MM.1S (cell line): Measurements from ENCODE around the gene ZNF628.

Experiments
- DNase-seq: peaks from one replicate; pipeline ENCODE4 v3.0.0-alpha.2; 2015
- H2AFZ ChIP-seq: fragments of 300-600 bp; sonication (generic); 2 replicates; pipeline ENCODE4 v1.6.0; 2016; ENCODE audit warnings: antibody characterized with exemption, low read length
- H3F3A ChIP-seq: fragments of 300-600 bp; sonication (generic); 2 replicates; pipeline ENCODE4 v1.6.1; 2016; ENCODE audit warnings: mild to moderate bottlenecking, antibody characterized with exemption, low read length, moderate library complexity, mixed read lengths; ENCODE audit not compliant: insufficient read depth
- H3K27ac ChIP-seq: fragments of 300-600 bp; sonication (generic); 2 replicates; pipeline ENCODE4 v1.5.1; 2016; ENCODE audit warnings: mild to moderate bottlenecking, low read length
- H3K27me3 ChIP-seq: fragments of 300-600 bp; sonication (generic); replicated peaks from 2 replicates; pipeline ENCODE4 v1.6.0; 2016; ENCODE audit warnings: low read length; ENCODE audit not compliant: insufficient read depth
- H3K36me3 ChIP-seq: fragments of 300-600 bp; sonication (generic); replicated peaks from 2 replicates; pipeline ENCODE4 v1.6.1; 2016; ENCODE audit warnings: mild to moderate bottlenecking, low read length, mixed read lengths; ENCODE audit not compliant: insufficient read depth
- H3K4me1 ChIP-seq: fragments of 300-600 bp; sonication (generic); 2 replicates; pipeline ENCODE4 v1.6.1; 2016; ENCODE audit warnings: low read length, mixed read lengths
- H3K4me2 ChIP-seq: fragments of 300-600 bp; sonication (generic); 2 replicates; pipeline ENCODE4 v1.6.0; 2016; ENCODE audit warnings: low read depth, low read length
- H3K4me3 ChIP-seq: fragments of 300-600 bp; sonication (generic); 2 replicates; pipeline ENCODE4 v1.5.1; 2016; ENCODE audit warnings: low read length, mixed read lengths
- H3K79me2 ChIP-seq: fragments of 300-600 bp; sonication (generic); 2 replicates; pipeline ENCODE4 v1.6.1; 2016; ENCODE audit warnings: mixed run types, low read length, mixed read lengths
- H3K9ac ChIP-seq: fragments of 300-600 bp; sonication (generic); 2 replicates; pipeline ENCODE4 v1.6.1; 2016; ENCODE audit warnings: low read length, mixed read lengths
- H3K9me2 ChIP-seq: fragments of 300-600 bp; sonication (generic); replicated peaks from 2 replicates; pipeline ENCODE4 v1.6.1; 2016; ENCODE audit warnings: mild to moderate bottlenecking, low read length, mixed read lengths; ENCODE audit not compliant: insufficient read depth
- H3K9me3 ChIP-seq: fragments of 300-600 bp; sonication (generic); replicated peaks from 2 replicates; pipeline ENCODE4 v1.6.1; 2016; ENCODE audit warnings: mild to moderate bottlenecking, low read length, mixed read lengths; ENCODE audit not compliant: insufficient read depth
- H4K20me1 ChIP-seq: fragments of 300-600 bp; sonication (generic); 2 replicates; pipeline ENCODE4 v1.6.1; 2016; ENCODE audit warnings: mild to moderate bottlenecking, low read length, moderate library complexity, mixed read lengths; ENCODE audit not compliant: insufficient read depth
- CTCF ChIP-seq: fragments of 300-600 bp; sonication (generic); IDR thresholded peaks from 2 replicates; pipeline ENCODE4 v1.5.1; 2016; ENCODE audit warnings: antibody characterized with exemption, low read length, mixed read lengths
- EZH2 ChIP-seq: fragments of 300-600 bp; sonication (generic); optimal IDR thresholded peaks from 2 replicates; pipeline ENCODE3; 2017; ENCODE audit warnings: low read depth, mild to moderate bottlenecking, antibody characterized with exemption, low read length, mixed read lengths
- EZH2phosphoT487 ChIP-seq: fragments of 300-600 bp; sonication (generic); IDR thresholded peaks from 2 replicates; pipeline ENCODE4 v1.6.1; 2018; ENCODE audit warnings: antibody characterized with exemption, low read length

ZNF628 gene

GRCh38 chr19:55490478-55491432, 14.3 kb downstream of the ZNF628 start:
- DNase-seq, result no peak
- Histone ChIP-seq H2AFZ (no peak overlapping the region), H3K9me2 (no peaks in the 10 kb centered on the region), H3K36me3 (no peaks in the 10 kb centered on the region), H3K27ac (no peak overlapping the region), H3K4me2 (no peak overlapping the region), H3K9ac (no peak overlapping the region), H4K20me1 (no peaks in the 10 kb centered on the region), H3K4me1 (no peaks in the 10 kb centered on the region), H3K27me3 (peaks cover 93% of the 10 kb centered on the region), H3K9me3 (no peaks in the 10 kb centered on the region), H3F3A (no peaks in the 10 kb centered on the region), H3K79me2 (no peaks in the 10 kb centered on the region), H3K4me3 (no peak overlapping the region)
- TF ChIP-seq EZH2phosphoT487, result no peak
- TF ChIP-seq CTCF, result no peak

GRCh38 chr19:55491546-55492360, 15.3 kb downstream of the ZNF628 start:
- no peak overlapping the region for H3K27ac ChIP-seq
- no peaks in the 10 kb centered on the region for H3K36me3 ChIP-seq
- H3K4me1 ChIP-seq, result no peaks in the 10 kb centered on the region
- no peak for TF ChIP-seq EZH2
- TF ChIP-seq EZH2phosphoT487, result no peak
- no peak for TF ChIP-seq CTCF
- H3K9me2 ChIP-seq, result no peaks in the 10 kb centered on the region
- H3K9ac ChIP-seq, result no peak overlapping the region
- no peaks in the 10 kb centered on the region for H3K79me2 ChIP-seq
- no peaks in the 10 kb centered on the region for H4K20me1 ChIP-seq
- H3K4me3 ChIP-seq, result no peak overlapping the region
- peaks cover 93% of the 10 kb centered on the region for H3K27me3 ChIP-seq
- DNase-seq, result no peak
- no peaks in the 10 kb centered on the region for H3F3A ChIP-seq
- no peaks in the 10 kb centered on the region for H3K9me3 ChIP-seq
- H2AFZ ChIP-seq, result no peak overlapping the region
- no peak overlapping the region for H3K4me2 ChIP-seq

GRCh38 chr19:55492362-55492944, 16.0 kb downstream of the ZNF628 start:
- DNase-seq, result no peak
- Histone ChIP-seq H3K27ac (no peak overlapping the region), H3K4me1 (no peaks in the 10 kb centered on the region), H4K20me1 (no peaks in the 10 kb centered on the region), H3K79me2 (no peaks in the 10 kb centered on the region), H2AFZ (no peak overlapping the region), H3K4me3 (no peak overlapping the region), H3K9me2 (no peaks in the 10 kb centered on the region), H3K27me3 (peaks cover 93% of the 10 kb centered on the region), H3K36me3 (no peaks in the 10 kb centered on the region), H3K9ac (no peak overlapping the region), H3K4me2 (no peak overlapping the region), H3F3A (no peaks in the 10 kb centered on the region), H3K9me3 (no peaks in the 10 kb centered on the region)
- TF ChIP-seq CTCF (no peak), EZH2 (no peak), EZH2phosphoT487 (no peak)
